GM18511 (cell line): Measurements from ENCODE around the gene RNF38.
"Not testable (repeated sequence)": the region's sequence is repeated elsewhere in the genome, so short reads cannot be mapped to it uniquely, and the experiment has no call there.

ENCODE experiments used
- ATAC-seq: cut with Tn5 transposase; IDR thresholded peaks from one replicate; pipeline ENCODE4 v1.9.1; 2021; ENCODE audit warnings: mild to moderate bottlenecking, moderate library complexity; ENCODE audit not compliant: unreplicated experiment

Gene RNF38

DNA sequence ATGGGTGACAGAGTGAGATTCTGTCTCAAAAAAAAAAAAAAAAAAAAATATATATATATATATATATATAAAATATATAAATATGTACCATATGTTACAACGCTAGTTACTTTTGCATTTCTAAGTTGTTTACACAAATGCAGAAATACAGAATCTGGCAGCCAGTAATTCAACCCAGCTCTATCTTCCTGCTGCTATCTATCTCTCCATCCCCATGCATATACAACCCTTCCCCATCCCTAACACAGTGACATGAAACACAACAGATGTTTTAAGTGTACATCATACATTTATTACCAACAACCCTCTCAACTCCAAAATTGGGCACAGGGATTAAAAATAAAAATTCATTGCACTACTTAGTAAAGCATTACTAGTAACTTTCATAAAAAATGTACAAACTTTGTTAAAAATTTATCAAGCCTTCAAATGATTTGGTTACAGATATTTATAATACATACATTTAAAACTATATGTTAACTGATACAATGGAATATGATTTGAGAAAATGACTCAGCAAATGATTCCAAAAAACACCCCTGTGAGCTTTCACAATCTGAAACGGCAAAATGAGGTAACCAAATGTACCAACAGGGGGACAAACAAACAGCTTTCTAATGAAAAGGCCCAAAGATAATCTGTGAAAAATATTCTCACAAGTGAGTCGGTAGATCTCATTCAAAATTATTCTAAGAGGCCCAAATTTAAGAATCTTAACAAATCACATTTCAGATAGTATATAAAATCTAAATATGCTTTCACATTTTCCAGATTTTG, 63.8 kb downstream of the RNF38 start:
- ATAC-seq: no peak

DNA sequence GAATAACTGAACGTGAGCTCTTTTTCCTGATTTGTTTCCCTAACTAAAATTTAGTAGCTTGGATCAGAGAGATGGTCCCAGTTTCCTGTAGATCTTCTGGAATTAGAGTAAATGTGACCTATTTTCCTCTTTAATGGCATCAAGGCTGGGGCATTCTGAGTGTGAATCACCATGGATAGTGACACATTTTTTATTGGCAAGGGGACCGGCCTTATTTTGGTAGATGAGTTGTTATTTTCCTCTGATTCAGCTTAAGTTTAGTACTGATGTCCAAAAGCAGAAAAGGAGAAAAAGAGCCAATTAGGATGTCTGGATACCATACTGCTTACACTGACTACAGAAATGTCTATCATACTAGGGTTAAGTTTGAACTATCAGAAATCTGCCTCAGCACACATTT, 68.1 kb downstream of the RNF38 start:
- ATAC-seq: no peak

DNA sequence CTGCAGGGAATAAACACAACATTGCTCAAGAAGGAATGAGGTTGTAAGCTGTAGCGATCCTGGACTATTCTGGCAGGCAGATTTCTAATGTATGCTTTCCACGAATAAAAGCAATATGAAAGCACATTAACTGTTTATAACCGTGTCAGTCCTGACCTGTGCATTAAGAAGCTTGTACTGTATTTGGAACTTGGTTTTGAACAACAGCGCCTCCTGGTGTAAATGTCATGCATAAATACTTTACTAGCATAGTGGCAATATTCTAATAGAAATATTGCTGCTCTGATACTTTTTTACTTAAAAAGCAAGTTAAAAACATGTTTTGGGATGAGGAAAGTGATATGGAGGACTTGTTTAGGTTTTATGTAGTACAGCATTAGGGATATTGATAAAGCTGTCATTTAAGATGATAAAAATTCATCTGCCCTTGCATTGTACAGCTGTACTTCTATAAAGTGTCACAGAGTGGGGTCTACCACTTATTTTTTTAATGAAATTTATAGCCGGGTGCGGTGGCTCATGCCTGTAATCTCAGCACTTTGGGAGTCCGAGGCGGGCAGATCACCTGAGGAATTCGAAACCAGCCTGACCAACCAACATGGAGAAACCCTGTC, 71.2 kb downstream of the RNF38 start:
- no peak for ATAC-seq

DNA sequence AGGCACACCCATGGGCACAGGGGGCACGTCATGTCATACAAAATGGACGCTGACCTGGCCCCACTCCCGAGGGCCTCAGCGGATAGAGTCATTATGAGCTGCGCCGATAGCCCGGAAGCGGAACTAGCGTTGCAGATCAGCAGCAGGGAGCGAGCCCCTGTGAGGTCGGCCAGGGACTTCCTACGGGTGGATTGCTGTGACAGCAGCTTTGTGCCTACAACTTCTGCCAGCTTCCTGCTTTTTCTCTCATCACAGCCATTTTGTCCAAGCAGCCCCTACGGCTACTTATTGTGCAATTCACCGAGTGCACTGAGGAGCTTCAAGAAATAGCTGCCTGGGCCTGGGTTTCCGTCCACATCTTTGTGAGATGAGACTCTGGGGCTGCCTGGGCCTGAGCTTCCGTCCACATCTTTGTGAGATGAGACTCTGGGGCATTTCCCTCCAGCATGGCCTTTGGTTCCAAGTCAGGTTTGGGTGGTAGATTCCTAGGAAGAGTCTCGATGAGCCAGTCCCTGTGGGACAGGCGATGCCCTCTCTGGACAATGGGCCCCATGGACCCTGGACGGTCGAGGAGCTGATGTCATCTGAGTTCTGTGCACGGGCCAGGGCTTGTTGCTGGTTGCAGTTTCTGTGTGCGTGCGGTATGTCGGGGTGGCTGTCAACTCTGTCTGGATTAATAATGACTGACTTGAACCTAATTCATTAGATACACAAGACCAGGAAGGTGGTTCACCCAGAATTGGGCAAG, 74.8 kb downstream of the RNF38 start:
- no peak for ATAC-seq

GRCh38 chr9:36323926-36324325, 76.1 kb downstream of the RNF38 start:
- ATAC-seq: no peak

- no peak for ATAC-seq
Measured at GRCh38 chr9:36322462-36322861, 77.6 kb downstream of the RNF38 start.

DNA sequence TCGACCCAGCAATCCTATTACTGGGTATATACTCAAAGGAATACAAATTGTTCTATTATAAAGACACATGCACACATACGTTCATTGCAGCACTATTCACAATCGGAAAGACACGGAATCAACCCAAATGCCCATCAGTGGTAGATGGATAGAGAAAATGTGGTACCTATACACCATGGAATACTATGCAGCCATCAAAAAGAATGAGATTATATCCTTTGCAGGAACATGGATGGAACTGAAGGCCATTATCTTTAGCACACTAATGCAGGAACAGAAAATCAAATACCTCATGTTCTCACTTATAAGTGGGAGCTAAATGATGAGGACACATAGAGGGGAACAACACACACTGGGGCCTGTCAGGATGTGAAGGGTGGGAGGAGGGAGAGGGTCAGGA, 78.2 kb downstream of the RNF38 start:
- not testable (repeated sequence) for ATAC-seq

DNA sequence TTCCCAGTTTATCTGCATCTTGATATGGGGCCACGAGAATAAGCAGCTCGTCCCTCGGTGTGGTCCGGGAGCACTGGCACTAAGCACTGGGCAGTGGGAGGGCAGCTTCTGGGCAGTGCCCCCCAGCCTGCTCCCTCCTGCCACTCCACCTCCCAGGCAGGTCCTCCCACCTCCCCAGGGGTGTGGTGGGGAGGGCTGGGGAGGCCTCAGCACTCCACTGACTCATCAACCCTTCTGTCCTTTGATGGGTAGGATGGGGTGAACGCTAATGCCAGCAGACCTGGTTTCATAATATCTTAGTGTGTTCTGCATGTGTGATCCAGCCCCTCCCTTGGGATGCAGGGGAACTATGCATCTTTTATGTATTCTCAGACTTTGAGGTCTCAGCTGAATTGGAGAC, 79.6 kb downstream of the RNF38 start:
- no peak for ATAC-seq

DNA sequence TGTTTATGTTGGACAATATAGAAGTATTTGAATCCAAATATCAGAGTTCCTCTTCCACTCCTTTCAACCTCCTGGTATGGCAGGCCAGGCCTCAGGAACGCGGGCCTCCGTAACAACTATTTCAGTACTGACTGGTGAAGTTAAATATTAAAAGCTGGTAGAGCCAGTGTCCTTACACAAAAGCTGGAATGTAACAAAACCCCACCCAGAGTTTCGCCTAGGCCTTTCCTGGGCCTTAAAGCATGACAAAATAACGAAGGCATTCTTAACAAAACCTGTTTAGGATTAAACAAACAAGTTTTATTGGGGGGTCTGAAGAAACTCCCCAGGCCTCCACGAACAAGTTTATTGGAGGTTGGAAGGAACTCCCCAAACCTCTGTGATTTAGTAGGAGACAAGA, 80.3 kb downstream of the RNF38 start:
- ATAC-seq: no peak

GRCh38 chr9:36319183-36319582, 80.9 kb downstream of the RNF38 start:
- ATAC-seq: no peak

- ATAC-seq: no peak
Measured at GRCh38 chr9:36318212-36318802, 81.8 kb downstream of the RNF38 start.

DNA sequence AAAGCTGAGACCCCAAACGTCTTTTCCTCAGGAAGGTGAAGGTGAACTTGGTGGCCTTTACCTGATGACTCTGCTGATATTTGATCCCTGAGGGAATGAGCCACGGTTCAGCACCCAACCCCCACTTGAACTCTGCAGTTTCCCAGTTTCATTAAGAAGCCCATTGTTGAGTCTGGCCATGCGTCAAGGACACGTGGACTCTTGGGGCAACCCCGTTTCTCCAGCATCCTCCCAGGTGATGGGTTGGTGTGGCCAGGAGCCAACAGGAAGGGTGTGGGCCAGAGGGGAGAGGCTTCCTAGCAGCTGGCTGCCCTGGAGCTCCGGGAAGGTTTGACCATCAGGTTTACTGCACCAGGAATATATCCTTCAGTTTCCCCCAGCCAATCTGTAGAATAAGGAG, 82.3 kb downstream of the RNF38 start:
- no peak for ATAC-seq

DNA sequence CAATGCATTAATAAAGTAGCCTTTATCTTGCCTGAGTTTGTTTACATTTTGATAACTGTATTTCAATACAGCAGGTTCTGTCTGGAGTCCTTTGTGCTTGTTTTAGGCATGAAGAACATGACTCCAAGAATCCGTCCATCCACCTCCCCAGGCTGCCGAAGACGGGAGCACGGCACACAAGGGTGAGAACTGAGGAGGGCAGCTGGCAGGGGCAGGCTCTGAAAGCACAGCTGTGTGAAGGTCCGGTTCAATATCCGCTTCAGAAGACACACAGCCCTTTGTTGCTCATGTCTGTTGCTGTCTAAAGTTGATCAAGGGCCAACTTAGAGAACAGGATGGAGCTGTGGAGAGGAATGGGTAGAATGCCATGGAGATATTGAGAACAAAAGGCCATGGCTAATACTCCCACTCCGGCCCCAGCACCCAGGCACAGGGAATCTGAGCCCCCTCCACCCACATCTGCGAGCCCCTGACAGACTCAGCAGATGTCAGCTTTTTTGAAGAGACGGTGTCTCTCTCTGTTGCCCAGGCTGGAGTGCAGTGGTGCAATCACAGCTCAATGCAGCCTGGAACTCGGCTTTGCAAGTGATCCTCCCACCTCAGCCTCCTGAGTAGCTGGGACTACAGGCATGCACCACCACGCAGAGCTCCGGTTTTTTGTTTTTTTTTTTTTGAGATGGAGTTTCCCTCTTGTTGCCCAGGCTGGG, 83.3 kb downstream of the RNF38 start:
- ATAC-seq: no peak

DNA sequence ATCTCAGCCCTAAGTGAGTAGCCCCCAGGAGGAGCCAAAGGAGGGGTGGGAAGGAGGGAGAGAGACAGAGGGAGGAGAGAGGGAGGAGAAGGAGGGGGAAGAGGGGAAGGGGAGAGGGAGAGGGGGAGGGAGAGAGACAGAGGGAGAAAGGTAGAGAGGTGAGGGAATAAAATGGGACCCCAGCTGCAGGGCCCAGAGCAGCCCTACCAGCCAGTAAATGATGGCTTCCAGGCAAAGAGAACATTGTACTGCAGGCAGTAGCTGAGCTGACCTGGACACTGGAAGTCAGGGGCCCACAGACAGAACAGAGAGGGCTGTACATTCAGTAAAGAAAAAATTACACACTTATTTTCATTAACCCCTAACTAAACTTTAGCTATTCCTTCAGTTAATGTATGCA, 84.0 kb downstream of the RNF38 start:
- ATAC-seq: no peak

DNA sequence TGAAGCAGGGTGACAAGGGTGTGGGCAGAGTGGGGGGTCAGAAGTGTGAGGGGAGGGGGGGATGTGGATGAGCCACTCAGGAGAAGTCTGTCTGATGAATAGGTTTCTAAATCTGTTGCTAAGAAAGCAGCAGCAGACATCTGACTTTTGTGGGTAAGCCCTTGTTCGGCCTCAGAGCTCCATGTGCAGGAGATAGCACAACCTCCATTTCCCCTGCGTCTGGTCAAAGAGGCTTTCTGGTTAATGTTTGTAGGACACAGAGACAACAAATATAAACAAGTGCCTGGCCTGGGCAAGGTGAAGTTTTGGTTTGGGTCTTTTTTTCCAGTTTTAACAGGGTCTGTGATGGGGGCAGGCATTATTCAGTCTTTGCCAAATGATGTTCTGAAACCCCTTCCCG, 84.8 kb downstream of the RNF38 start:
- no peak for ATAC-seq

- ATAC-seq: no peak
Measured at GRCh38 chr9:36314740-36315139, 85.3 kb downstream of the RNF38 start.

DNA sequence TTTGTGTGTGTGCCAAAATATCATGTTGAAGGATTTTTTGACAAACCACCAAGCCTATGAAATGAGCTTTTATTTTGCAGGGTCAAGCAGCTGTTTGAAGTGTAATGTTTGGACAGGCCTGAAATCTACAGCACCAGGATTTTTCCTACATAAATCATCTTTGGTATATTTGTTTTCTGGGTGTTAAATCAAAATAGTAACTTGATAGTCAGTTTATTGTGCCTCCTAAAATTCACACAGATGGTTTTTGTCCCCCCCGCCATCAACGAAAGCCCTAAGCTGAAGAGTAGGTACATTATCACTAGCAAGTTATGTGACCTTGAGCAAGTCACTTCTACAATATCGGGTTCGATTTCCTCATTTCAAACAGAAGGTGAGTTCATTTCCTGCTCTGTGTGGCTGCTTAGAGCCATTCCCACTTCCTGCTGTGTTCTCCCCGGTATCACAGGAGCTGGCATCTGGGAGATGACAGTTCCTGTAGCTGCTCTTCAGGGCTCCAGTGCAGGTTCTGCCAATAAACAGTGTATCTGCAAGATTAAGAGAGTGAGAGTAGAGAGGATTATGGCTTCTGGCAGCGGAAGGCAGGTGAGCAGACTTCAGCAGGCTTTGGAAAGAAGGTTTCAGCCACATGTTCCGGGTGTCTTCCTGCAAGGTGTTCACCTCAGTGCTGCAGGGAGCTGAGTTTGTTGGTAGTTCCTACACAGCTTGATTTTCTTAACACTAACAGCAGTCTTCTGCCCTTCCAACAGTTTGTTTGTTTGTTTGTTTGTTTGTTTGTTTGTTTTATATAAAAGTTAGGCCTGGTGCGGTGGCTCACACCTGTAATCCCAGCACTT, 93.4 kb downstream of the RNF38 start:
- no peak for ATAC-seq

- ATAC-seq: not testable (repeated sequence)
Measured at GRCh38 chr9:36304366-36304765, 95.7 kb downstream of the RNF38 start.

GRCh38 chr9:36301227-36301626, 98.8 kb downstream of the RNF38 start:
- ATAC-seq: no peak

GRCh38 chr9:36298566-36298965, 101.5 kb downstream of the RNF38 start:
- no peak for ATAC-seq
